Activated CD8-positive, alpha-beta memory T cell treated with anti-CD3 and anti-CD28 coated beads for 1 hour (primary cell): Measurements from ENCODE around the gene BCAS3.
"Not testable (repeated sequence)": the region's sequence is repeated elsewhere in the genome, so short reads cannot be mapped to it uniquely, and the experiment has no call there.

Experiments used
- DNase-seq, 2 donors: peaks; one replicate each; pipeline ENCODE4 v3.0.0-alpha.2; 2020; ENCODE audit warnings: low read depth in 1 of 2; ENCODE audit errors: extremely low read depth in 1 of 2

BCAS3 gene

DNA sequence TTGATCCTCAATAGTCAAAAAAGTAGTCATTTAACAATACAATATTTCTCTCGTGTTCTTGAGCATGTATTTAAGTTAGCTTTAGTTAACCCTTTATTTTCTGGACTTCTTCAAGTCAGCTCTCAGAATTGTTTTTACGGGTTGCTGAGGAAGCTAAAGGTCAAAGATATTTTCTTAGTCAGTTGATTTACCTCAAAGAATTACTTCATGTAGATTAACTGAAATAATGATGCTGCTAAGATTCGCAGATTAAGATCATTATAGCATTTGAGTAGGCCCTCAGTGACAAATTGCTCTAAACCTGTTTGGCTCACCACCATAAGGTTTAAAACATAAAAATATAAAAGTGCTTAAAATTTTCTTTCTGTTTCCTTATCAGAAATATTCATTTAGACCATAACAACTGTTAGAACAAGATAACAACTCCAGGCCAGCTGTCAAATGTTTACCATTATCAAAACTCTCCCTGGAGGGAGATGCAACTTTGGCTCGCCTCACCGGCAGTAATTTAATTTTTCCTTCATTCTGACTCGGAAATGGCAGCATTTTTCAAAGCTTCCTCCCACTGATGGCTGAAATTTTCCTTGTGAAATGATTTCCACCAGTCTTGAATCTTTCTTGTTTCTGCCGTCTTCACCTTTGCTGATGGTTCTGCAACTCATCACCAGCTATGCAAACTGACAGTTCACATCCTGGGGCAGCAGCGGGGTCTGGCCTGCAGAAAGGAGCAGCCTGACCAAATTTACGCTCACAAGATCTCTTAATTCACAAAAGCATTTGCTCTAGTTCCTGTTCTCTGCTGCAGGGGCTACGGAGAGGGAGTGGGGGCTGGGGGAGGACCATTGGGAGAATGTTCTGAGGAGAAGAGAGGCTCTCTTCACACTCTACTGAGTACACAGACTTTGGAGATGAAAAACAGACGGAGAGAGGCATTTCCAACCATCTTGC lies 467.2 kb downstream of the BCAS3 start:
- no peak for DNase-seq

DNA sequence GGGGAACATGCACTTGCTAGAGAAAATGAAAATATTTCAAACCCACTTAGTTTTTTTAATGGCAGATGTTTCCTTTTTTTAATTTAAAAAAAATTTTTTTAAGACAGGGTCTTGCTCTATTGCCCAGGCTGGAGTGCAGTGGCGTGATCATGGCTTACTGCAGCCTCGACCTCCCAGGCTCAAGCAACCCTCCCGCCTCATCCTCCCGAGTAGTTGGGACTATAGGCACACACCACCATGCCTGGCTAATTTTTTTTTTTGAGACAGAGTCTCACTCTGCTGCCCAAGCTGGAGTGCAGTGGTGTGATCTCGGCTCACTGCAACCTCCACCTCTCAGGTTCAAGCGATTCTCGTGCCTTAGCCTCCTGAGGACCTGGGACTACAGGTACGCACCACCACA lies 469.2 kb downstream of the BCAS3 start:
- not testable (repeated sequence) for DNase-seq

DNA sequence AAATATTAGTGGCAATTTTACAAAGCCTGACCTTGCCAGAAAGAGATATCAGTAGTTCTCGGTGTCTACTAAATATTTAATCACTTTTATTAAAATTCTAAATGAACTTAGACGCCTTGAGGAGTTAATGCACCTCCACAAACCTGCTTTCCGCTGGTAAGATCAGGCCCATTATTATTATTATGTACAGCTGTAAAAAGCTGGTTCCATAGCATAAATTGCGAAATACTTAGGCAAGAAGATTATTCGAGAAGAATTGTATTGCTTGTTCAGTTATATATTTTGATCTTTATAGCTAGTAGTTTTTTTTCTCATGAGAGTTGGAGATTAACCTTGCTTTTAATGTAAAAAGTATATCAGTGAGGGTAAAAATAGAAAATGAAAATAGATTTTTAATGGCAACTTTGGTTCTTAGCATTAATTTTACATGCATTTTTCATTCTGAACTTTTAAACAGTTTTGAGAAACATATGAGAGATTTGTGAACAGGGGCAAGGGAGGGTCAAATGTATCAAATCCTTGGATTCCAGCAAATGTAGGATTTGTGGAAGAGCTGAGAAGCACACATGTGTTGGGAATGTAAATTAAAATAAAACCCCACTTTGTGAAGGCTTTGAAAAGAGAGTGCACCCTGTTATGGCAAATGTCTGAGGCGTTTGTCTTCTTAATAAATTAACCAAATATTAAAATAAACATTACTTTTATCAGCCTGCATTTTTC lies 471.6 kb downstream of the BCAS3 start:
- DNase-seq = no peak

DNA sequence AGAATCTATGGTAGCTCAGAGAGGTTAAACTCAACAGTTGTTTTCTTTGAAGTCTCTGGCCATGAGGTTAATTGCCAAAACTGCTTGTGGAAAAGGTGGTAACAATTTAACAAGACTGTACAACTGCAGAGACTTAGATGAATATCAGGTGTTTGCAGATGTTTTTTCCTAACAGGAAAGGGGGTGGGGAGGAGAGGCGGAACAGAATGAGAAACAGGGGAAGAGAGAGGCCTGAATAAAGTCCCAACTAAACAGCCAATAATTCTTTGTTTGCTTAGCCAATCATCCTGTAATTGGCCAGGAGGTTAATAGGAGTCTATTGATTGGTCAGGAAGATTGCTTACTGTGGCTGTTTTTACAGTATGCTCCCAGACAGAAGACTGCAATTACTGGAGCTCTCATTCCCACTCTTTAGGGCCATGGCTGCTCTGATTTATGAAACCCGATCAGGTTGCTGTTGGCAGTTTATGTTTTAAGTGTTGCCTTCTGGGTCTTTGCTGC lies 472.3 kb downstream of the BCAS3 start:
- DNase-seq = no peak

DNA sequence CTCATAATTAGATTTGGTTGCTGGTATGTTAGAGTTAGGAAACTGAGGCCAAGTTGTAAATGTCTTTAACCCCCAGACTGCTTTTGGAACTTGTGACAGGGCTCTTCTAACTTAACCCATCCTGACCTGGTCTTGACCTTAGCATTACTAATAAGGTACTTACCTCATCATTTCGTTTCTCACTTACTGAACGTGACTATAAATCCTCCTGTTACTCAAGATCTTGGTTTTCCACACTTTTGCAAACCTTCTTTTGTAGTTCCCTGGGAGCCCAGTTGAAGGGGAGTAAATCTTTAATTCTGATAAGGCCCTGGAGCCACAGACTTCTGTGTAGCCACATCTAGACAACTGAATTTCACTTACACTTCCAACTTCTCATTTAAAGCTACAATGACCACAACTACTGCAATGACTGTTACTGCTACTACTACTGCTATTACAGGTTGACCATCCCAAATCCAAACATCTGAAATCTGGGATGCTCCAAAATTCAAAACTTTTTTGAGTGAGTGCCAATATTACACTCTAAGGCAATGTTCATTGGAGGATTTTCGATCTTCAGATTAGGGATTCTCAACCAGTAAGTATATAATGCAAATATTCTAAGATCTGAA lies 473.1 kb downstream of the BCAS3 start:
- no peak for DNase-seq

DNA sequence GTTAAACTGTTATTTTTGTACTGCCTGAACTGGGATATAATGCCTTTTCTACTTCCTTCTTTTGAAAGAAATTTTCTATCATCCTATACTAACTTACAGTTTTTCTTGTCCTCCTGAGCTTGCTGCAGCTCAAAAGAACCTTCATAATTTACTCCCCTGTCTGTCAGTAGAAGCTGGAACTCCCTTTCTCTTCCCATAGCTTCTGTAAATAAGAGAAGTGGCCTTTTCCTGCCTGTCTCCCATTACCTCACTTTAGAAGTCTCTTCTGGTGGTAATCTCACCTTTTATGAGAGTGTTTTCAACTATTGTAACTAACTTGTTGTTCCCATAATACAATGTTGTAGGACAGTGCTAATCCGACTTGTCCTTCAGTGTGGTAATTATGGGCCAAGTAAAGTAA lies 475.2 kb downstream of the BCAS3 start:
- DNase-seq = no peak

DNA sequence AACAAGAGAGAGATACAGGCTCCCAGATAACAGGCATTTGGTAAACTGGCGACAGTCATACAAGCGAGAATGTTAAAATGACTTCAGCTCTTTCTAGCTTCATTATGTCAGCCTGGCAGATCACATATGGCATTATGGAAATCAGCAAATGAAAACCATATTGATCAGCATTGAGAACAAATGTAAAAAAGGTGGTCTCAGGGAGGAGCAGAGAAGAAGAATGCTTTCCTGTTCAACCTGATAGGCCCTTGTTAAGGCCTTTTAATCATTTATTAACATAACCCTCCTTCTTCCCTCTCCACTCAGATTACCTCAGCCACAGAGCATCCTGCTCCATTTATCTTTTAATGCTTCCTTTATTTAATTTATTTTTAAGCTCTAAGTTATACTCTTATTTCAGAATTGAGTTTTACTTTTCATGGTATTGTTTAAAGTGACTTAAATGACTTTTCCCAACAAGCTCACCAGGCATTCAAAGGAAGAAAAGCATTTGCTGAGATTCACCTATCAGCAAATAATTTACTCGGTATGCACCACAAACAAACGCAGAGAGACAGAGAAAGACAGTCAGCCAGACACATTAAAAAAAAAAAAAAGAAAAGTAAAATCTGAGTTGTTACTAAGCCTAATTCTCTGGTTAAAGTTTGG lies 478.1 kb downstream of the BCAS3 start:
- no peak for DNase-seq

DNA sequence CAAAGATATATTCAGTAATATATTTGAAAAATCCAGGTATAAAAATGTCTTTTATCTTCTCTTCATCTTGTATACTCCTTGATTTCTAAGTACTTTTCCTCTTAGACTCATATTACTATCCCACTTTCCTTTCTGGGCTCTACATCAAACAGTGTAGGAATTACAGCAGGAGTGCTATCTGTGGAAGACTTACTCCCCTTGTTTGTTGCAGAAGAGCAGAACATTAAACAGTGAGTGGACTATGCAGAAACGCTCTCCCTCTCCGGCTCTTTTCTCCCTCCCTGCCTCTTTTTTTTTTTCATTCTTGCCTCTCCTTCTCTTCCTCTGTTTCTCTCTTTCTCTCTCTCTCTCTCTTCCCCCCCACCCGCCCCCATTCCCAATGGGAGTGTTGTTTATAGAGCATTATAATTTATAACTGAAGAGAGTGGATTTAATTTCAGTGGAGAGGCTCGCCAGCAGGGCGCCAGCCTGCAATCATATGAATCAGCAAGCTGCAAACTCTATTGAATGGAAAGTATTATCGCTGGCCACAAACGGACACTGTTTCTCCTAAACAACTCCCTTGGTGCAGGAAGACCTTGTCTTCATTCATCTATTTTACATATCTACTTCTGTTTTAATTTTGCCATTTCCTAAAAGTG lies 479.7 kb downstream of the BCAS3 start:
- DNase-seq = no peak

DNA sequence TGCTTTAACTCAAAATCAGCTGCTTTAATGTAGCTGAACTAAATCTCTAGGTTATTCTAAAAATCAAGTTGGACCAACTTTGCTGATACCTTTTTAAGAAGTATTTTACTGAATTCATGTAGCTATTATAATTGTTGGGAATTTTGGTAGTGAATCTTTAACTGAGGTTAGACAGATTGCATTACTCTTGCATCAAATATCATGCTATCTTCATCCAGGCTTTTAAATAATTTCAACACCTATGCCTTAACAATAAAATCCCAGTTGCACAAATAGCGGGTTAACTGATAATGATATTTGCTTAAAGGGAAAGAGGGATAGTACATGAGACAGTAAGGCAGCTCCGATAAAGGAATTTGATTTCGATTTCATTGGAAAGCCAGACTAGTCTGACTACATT lies 480.7 kb downstream of the BCAS3 start:
- DNase-seq = no peak

DNA sequence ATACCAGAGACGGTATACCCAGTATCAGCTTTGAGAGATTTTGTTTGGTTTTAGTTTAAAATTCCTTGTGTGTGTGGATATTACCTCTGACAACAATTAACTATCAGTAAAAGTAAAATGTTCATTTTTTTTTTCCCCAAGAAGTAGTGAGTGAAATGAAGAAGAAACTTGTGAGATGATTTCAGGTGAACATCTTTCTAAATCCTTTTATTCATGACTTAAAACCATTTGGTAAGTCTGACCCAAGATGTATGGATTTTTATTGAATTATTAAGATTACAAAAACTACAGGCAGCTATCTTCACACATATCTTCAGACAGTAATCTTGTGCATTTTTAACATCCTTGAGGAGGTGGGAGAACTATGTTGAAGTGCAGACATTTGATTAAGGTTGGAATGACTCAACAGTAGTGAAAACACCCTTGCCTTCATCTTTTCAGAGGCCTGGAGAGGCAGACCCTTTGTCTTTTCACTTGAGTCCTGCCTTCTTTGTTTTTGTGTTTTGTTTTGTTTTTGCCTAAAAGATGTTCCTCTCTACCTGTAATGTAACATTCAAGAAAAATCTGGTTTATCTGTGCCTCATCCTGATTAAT lies 481.7 kb downstream of the BCAS3 start:
- DNase-seq = no peak

DNA sequence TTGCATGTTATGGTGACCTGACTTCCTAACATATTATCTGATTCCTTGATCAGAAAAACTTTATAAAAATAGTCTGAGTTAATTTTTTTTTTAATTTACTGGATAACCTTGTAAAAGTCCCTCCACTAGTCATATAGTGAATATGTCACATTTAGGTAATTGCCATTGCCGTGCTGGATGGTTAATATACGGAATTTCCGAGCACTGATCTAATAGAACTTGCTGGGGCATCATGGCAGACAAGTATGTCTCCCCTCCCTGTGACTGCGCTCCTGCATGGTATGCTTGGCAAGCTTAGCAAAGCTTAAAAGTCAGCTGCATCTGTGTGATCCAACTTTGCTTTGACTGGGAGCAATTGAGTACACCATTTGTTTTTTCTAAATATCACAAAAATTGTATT lies 482.6 kb downstream of the BCAS3 start:
- DNase-seq = no peak

DNA sequence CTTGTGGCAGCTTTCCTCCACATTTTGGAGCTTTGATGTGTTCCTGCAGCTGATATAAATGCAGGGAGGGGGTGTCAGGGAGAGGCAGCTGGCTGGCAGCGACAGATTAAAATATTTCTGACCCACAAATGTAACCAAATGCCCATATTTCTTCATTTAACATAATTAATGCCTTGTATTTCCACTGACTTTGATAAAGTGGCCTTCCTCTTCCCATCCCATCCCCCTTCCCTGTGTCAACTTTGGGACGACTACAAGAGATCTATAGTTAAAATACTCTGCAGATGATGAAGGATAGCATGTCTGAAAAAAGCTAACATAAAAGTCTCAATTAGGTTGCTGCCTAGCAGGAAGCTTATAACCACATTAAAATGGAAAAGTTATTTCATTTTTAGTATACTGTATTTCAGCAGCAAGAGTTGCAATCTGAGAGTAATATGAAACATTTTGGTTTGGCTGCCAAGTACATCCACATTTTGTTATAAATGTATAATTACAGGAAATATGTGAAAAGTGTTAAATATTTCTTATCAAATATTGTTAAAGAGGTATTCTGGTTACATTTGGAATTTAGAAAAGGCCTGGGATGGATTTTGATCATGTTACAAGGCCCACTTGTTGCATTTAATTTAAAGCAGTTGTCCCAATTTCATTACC lies 483.3 kb downstream of the BCAS3 start:
- DNase-seq = no peak

DNA sequence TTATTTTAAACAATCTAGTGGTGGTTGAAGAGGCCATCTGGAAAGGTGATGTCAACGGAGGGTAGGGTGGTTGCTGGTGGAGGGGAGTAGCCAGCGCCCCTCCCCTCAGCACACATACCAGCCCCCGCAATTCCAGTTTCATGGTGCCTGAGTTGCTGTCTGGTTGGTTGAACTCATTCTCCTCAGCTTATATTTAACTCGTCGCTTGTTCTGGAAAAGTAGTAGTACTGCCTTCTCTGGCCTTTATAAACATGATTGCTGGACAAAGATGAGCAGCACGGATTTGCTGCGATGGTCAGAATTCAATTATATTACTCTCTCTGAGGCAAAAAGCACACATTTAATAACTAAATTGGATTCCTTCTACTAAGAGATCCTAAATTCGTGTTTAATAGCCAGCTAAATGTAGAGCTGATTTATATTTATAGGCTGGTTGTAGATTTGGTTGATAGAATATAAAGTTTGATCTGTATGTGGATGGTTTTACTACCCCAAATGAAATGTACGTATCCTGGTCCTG lies 484.0 kb downstream of the BCAS3 start:
- DNase-seq = no peak

DNA sequence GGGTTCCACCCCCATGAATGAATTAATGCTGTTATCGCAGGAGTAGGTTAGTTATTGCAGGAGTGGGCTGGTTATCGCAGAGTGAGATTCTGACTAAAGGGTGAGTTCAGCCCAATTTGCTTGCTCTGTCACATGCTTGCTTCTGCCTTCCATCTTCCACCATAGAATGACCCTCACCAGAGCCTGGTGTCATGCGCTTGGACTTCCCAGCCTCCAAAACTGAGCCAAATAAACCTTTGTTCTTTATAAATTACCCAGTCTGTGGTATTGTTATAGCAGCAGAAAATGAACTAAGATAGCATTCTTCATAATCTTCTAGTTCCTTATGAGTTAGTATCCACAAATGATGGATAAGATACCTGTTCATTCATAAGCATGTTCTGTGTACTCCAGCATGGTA lies 486.9 kb downstream of the BCAS3 start:
- DNase-seq = no peak

DNA sequence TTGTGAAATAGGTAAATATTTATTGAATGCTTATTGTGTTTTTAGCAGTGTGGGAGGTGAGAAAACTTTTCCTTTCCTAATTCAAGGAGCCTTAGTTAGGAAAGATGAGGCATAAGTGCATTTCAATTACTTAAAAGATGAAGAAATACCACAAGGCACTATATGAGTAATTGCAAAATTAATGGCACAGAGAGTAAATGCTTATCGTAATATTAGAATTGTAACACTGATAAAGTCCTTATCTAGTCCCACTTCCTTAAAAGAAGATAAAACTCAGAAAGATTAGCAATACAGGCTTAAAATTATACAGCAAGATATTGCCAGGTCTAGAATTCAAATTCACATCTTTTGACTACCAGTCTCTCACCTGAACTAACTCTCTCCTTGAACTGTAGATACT lies 489.4 kb downstream of the BCAS3 start:
- no peak for DNase-seq

DNA sequence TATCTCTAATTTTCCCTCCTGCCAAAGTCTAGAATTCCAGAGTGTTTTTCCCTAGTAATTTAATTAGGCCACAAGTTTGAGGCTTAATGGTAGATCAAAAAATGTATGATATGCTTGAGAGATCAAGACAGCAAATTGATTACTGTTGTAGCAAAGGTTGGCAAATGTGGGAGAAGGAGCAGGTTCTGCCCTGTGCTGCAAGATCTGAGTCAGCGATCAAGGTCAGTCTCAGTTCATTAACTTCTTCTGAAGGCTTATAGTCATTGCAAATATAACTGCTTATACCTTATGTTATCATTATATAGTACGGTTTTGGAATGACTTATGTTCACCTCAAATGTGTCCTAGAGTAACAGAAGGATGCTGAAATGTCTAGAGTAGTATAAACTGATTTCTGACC lies 490.9 kb downstream of the BCAS3 start:
- DNase-seq = no peak

DNA sequence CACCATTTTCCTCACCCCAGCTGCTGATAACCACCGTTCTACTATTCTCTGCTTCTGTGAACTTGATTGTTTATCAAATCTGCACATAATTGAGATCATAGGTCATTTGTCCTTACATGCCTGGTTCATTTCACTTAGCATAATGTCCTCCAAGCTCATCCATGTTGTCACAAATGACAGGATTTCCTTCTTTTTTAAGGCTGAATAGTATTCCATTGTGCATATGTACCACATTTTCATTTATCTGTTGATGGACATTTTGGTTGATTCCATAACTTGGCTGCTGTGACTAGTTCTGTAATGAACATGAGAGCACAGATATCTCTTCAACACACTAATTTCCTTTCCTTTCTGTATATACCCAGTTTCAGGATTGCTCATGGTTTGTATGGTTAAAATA lies 496.7 kb downstream of the BCAS3 start:
- no peak for DNase-seq

DNA sequence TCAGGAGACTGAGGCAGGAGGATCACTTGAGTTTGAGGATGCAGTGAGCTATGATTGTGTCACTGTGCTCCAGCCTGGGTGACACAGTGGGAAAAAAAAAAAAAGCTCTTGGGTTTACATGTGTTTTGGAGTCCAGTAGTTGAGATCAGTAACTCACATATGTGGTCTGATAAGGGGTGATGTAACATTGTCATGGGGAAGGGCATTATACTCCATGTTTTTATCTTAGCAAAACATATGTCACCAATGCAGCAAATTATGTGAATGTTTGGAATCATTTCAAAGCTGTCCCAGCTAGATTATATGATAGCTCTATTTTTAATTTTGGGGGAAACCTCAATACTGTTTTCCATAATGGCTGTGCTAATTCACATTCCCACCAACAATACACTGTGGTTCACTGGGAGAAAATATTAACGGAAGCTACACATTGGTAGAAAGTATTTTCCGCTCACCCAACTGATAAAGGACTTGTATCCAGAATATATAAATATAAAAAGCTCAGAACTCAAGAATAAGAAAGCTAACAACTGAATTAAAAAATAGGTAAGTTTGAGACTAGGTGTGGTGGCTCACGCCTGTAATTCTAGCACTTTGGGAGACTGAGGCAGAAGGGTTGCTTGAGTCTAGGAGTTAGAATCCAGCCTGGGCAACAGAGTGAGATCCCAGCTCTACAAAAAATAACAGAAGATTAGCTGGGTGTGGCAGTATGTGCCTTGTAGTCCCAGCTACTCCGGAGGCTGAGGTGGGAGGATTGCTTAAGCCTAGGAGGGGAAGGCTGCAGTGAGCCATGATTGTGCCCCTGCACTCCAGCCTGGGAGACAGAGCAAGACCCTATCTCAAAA lies 497.9 kb downstream of the BCAS3 start:
- no peak for DNase-seq

DNA sequence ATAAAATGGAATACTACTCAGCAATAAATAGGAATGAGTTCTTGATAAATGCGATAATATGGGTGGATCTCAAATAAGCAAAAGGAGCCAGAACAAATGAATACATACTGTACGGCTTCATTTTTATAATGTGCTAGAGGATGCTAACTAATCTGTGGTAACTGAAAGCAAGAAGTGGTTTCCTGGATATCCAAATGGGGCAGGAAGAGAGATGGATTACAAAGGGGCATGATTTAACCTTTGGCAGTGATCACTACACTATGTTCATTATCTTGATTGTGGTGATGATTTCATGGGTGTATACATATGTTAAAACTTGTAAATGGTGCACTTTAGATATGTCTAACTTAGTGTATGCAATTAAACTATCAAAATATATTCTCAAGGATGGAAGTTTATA lies 499.7 kb downstream of the BCAS3 start:
- no peak for DNase-seq
